GM19452 (cell line): ENCODE data around the gene TPSB2.

Source experiments
- ATAC-seq: cut with Tn5 transposase; IDR thresholded peaks from one replicate; pipeline ENCODE4 v1.9.1; 2021; ENCODE audit not compliant: unreplicated experiment

Gene TPSB2

DNA sequence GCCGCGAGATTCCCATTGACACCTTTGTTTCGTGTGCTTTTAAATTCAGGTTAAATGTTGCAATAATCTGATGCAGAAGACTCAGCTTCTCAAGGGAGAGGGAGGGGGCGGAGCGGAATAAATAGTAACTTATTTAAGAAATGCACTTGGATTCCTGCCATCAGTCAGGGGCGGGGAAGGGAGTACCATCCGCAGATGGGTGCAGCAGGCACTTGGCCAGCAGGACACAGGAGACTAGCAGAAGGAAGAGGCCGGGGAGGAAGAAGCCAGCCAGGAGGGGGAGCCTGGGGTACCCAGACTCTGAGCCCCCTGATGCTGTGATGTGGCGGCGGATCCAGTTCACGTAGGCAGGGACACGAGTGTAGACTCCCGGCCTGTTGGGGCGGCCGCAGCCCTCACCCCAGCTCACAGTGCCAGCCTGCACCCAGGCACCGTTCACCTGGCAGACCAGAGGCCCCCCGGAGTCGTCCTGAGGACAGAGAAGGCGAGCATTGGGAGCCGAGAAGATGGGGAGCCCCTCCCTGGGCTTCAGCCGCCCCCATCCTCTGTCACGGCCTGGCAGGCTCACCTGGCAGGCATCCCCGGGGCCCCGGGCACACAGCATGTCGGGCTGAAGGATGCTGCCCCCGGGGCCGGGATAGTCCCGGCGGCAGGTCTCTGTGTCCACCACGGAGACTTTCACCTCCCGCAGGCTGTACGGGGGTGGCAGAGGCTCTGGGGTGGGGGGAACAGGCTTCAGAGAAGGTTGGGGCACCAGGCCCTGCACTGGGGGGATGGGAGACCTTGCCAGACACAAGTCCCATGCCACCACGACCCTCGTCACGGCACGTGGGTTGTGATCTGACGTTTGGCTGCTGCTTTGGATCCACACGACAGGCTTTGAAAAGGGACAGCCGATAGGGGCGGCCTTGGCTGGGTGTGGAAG is 8.1 kb downstream of the TPSB2 start:
- ATAC-seq, result no peak

DNA sequence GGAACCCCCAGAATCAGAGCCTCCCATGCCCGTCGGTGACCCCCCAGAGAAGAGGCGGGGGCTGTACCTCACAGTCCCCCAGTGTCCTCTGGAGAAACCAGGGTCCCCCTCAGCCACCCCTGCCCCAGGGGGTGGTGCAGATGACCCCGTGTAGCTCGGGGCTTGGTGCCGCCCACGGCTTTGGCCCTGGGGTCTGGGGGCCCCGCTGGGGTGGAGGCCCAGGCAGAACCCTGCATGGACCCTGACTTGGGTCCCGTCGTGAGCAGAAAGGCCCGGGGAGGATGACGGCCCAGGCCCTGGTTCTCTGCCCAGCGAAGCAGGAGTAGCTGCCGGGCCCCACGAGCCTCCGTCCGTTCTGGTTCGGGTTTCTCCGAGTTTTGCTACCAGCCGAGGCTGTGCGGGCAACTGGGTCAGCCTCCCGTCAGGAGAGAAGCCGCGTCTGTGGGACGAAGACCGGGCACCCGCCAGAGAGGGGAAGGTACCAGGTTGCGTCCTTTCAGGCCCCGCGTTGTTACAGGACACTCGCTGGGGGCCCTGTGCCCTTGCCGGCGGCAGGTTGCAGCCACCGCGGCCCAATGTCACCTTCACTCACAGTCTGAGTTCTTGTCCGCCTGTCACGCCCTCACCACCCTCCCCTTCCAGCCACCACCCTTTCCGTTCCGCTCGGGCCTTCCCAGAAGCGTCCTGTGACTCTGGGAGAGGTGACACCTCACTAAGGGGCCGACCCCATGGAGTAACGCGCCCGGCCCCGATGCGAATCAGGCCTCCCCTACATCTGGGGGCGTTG is 8.9 kb downstream of the TPSB2 start:
- no peak for ATAC-seq

DNA sequence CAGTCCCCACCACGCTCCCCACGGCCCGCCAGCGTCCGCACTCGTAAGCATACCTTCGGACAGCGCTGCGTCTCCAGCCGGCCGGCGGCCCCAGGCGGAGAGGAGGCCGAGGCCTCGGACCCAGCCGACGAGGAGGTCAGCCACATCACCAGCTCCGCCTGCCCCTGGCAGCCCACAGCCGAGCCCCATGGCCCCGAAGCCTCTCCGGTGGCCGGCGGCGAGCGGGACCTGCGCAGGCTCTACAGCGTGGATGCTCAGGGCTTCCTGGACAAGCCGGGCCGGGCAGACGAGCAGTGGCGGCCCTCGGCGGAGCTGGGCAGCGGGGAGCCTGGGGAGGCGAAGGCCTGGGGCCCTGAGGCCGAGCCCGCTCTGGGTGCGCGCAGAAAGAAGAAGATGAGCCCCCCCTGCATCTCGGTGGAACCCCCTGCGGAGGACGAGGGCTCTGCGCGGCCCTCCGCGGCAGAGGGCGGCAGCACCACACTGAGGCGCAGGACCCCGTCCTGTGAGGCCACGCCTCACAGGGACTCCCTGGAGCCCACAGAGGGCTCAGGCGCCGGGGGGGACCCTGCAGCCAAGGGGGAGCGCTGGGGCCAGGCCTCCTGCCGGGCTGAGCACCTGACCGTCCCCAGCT is 9.8 kb downstream of the TPSB2 start:
- ATAC-seq, result no peak

GRCh38 chr16:1218930-1219611 is 10.9 kb downstream of the TPSB2 start:
- no peak for ATAC-seq

DNA sequence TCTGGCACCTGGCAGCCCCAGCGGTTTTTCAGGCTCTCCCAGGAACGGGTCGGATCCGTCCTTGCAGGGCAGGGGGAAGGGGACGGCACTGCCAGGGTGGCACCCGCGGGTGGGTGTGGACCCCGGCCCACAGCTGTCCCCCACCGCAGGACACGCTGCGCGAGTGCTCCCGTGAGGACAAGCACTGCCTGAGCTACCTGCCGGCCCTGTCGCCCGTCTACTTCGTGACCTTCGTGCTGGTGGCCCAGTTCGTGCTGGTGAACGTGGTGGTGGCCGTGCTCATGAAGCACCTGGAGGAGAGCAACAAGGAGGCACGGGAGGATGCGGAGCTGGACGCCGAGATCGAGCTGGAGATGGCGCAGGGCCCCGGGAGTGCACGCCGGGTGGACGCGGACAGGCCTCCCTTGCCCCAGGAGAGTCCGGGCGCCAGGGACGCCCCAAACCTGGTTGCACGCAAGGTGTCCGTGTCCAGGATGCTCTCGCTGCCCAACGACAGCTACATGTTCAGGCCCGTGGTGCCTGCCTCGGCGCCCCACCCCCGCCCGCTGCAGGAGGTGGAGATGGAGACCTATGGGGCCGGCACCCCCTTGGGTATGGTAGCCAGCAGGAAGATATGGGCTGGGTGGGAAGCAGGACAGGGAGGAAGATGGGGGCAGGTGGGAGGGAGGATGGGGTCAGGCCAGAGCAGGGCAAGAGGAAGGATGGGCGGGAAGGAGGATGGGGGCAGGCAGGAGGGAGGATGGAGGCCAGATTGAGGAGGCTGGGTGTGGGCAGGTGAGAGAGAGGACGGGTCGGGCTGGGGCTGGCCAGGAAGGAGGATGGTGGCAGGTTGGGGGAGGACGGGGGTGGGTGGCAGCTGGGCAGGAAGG is 11.7 kb downstream of the TPSB2 start:
- no peak for ATAC-seq

GRCh38 chr16:1217526-1217925 is 12.5 kb downstream of the TPSB2 start:
- ATAC-seq, result no peak

- ATAC-seq, result no peak
Measured at GRCh38 chr16:1216681-1217400, 13.1 kb downstream of the TPSB2 start.

- no peak for ATAC-seq
Measured at GRCh38 chr16:1216296-1216619, 13.7 kb downstream of the TPSB2 start.

DNA sequence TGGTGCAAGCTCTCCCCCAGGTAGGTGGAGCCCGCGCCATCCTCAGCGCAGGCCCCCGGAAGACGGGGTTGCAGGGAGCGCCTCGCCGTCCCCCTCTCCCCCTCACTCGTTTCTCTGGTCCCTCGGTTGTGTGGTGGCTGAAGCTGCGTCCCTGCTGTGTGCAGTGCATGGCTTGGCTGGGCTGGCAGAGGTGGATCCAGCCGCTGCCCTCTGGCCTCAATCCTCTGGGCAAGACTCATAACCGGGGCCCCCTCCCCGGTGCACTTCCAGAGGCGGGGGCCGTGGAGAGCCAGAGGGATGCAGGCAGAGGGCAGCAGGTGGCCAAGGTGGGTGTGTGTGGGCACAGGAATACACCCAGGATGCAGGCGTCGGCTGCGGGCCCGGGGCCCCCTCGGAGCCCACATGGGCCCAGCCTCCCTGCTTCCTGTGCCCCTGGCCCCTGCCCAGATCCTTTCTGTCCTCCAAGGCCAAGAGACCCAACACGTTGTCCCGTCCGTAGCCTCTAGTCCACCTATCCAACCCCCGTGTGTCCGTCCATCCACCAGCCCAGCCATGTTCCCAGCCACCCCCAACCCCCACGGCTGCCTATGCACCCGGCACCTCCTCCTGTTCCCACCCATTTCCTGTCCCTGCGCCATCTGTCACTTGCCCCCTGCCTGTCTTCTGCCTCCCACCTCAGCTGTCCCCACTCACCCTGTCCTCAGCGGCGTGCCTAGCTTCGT is 14.2 kb downstream of the TPSB2 start:
- ATAC-seq, result no peak

GRCh38 chr16:1214719-1215118 is 15.3 kb downstream of the TPSB2 start:
- ATAC-seq, result no peak

DNA sequence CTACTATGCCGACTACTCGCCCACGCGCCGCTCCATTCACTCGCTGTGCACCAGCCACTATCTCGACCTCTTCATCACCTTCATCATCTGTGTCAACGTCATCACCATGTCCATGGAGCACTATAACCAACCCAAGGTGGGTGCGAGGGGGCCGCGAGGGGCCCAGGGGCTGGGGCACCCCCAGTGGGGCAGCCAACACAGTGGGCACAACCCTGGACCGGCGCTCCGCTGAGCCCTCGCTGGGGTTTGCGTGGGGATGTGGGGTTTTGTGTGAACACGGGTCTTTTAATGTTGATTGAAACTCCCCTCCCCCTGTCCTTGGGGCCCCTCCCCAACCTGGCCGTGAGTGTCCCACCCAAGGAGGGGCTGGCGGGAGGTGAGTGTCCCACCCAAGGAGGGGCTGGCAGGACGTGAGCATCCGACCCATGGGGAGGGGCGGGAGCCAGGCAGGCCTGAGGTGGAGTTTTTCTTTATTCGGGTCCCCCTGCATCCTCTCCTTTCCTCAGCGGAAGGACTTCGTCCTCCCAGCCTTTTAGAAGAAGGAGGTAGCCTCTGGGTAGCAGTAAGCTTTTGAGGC is 16.1 kb downstream of the TPSB2 start:
- no peak for ATAC-seq

GRCh38 chr16:1213231-1213630 is 16.8 kb downstream of the TPSB2 start:
- ATAC-seq, result no peak

GRCh38 chr16:1212616-1213194 is 17.3 kb downstream of the TPSB2 start:
- no peak for ATAC-seq

DNA sequence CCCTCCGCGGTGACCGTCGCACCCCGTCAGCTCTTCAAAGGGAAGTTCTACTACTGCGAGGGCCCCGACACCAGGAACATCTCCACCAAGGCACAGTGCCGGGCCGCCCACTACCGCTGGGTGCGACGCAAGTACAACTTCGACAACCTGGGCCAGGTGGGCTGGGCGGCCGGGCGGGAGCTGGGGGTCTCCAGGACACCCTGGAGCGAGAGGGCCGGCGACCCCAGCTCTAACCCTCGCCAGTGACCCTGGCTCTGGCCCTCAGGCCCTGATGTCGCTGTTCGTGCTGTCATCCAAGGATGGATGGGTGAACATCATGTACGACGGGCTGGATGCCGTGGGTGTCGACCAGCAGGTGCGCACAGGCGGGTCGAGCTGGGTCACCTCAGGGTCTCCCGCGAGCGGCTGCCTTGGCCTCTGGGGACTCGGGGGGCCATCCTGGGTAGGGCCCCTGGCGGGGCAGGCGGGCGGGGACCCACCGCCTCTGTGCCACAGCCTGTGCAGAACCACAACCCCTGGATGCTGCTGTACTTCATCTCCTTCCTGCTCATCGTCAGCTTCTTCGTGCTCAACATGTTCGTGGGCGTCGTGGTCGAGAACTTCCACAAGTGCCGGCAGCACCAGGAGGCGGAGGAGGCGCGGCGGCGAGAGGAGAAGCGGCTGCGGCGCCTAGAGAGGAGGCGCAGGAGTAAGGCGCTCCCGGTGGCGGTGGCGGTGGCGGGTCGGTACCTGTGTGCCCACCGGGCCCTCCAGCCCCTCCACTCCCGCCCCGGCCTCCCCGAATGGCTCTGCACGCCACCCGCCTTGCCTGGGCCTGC is 18.3 kb downstream of the TPSB2 start:
- ATAC-seq, result no peak

DNA sequence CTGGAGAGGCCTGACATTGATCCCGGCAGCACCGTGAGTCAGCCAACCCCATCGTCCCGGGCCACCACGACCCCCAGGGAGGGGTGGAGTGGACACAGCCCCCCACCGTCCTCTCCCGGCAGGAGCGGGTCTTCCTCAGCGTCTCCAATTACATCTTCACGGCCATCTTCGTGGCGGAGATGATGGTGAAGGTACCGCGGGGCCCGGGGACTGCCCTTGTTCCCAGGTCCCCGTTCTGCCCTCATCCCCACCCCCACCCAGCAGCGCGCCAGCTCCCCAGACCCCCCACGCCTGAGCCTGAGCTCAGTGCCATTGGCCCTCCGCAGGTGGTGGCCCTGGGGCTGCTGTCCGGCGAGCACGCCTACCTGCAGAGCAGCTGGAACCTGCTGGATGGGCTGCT is 19.5 kb downstream of the TPSB2 start:
- no peak for ATAC-seq

DNA sequence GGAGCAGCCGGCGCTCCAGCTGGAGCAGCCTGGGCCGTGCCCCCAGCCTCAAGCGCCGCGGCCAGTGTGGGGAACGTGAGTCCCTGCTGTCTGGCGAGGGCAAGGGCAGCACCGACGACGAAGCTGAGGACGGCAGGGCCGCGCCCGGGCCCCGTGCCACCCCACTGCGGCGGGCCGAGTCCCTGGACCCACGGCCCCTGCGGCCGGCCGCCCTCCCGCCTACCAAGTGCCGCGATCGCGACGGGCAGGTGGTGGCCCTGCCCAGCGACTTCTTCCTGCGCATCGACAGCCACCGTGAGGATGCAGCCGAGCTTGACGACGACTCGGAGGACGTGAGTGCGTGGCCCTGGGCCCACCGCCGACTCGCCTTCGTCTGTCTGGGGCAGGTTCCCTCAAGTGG is 20.9 kb downstream of the TPSB2 start:
- ATAC-seq, result no peak

- no peak for ATAC-seq
Measured at GRCh38 chr16:1208239-1208830, 21.6 kb downstream of the TPSB2 start.
